Measurements from ENCODE around the gene C11orf86.

Gene C11orf86

GRCh38 chr11:67022961-67023956 is 48.2 kb downstream of the C11orf86 start, which contains the start of gene SYT12:
Gene SYT12 (plus strand): TSS chr11:67023134. CDS start chr11:67030145, 7,011 bp downstream.
- TF ChIP-seq EZH2phosphoT487 (IDR thresholded peaks at IDR 0.05; ENCODE audit: borderline replicate concordance) (no peak), CTCF (conservative IDR thresholded peaks at IDR 0.05; ENCODE audit: low read length) (no peak)
- no peak within 1 kb of the TSS for H3K9ac ChIP-seq (ENCODE audit: low read depth, low read length, poor library complexity, severe bottlenecking)
- no peaks in the 10 kb centered on the region for H3K36me3 ChIP-seq (ENCODE audit: insufficient read depth, low read length)
- H3K4me3 ChIP-seq (ENCODE audit: low read length, poor library complexity, severe bottlenecking), result peak within 1 kb of the TSS; percentile 53
- H3K79me2 ChIP-seq (ENCODE audit: insufficient read depth, low read length), result no peaks in the 10 kb centered on the region
- no peaks in the 10 kb centered on the region for H3K9me2 ChIP-seq (replicated peaks; ENCODE audit: low read depth, low read length)
- no peaks in the 10 kb centered on the region for H3K9me3 ChIP-seq (ENCODE audit: insufficient read depth, low read depth, low read length)
- H4K20me1 ChIP-seq (ENCODE audit: insufficient read depth, low read length, poor library complexity, severe bottlenecking), result no peaks in the 10 kb centered on the region
- no peak within 1 kb of the TSS for H2AFZ ChIP-seq (ENCODE audit: low read length)
- H3F3A ChIP-seq (ENCODE audit: low read depth), result no peaks in the 10 kb centered on the region
- no peaks in the 10 kb centered on the region for H3K27me3 ChIP-seq (ENCODE audit: insufficient read depth, low read length, poor library complexity, severe bottlenecking)
- peak within 1 kb of the TSS; percentile 69 for H3K4me2 ChIP-seq (ENCODE audit: low read depth, low read length, poor library complexity, severe bottlenecking)
- peaks cover 30% of the 10 kb centered on the region for H3K4me1 ChIP-seq (ENCODE audit: insufficient read depth, low read length, poor library complexity, severe bottlenecking)

DNA sequence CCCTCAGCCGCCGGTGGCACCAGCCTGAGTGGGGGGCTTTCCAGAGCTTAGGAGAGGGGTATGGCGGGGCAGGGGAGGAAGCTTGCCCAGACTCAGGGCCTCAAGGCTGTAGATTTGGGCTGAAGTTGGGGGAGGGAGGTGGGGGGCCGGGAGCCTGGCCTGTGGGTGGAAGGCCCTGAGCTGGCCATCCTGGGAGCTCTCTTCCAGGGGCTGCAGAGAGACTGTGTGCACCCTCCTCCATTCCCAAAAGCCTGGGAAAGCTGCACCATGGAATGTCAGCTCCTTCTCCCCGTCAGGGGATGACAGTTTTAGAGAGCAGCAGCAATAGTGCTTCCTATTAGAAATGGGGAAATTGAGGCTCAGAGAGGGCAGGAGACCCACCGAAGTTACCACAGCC is 48.9 kb downstream of the C11orf86 start:
- Histone ChIP-seq H3K4me2 (ENCODE audit: low read depth, low read length, poor library complexity, severe bottlenecking) (peak overlapping the region; percentile 69), H3K4me3 (ENCODE audit: low read length, poor library complexity, severe bottlenecking) (peak overlapping the region; percentile 53), H2AFZ (ENCODE audit: low read length) (no peak overlapping the region), H3K4me1 (ENCODE audit: insufficient read depth, low read length, poor library complexity, severe bottlenecking) (peaks cover 36% of the 10 kb centered on the region), H3K9ac (ENCODE audit: low read depth, low read length, poor library complexity, severe bottlenecking) (no peak overlapping the region), H3K79me2 (ENCODE audit: insufficient read depth, low read length) (no peaks in the 10 kb centered on the region), H4K20me1 (ENCODE audit: insufficient read depth, low read length, poor library complexity, severe bottlenecking) (no peaks in the 10 kb centered on the region), H3K9me3 (ENCODE audit: insufficient read depth, low read depth, low read length) (no peaks in the 10 kb centered on the region), H3K9me2 (replicated peaks; ENCODE audit: low read depth, low read length) (no peaks in the 10 kb centered on the region), H3K27me3 (ENCODE audit: insufficient read depth, low read length, poor library complexity, severe bottlenecking) (no peaks in the 10 kb centered on the region), H3F3A (ENCODE audit: low read depth) (no peaks in the 10 kb centered on the region), H3K36me3 (ENCODE audit: insufficient read depth, low read length) (no peaks in the 10 kb centered on the region)
- TF ChIP-seq EZH2phosphoT487 (IDR thresholded peaks at IDR 0.05; ENCODE audit: borderline replicate concordance) (no peak), CTCF (conservative IDR thresholded peaks at IDR 0.05; ENCODE audit: low read length) (no peak)

- Histone ChIP-seq H3K79me2 (ENCODE audit: insufficient read depth, low read length) (no peaks in the 10 kb centered on the region), H3K4me1 (ENCODE audit: insufficient read depth, low read length, poor library complexity, severe bottlenecking) (peaks cover 37% of the 10 kb centered on the region), H4K20me1 (ENCODE audit: insufficient read depth, low read length, poor library complexity, severe bottlenecking) (no peaks in the 10 kb centered on the region), H3K9me2 (replicated peaks; ENCODE audit: low read depth, low read length) (no peaks in the 10 kb centered on the region), H2AFZ (ENCODE audit: low read length) (no peak overlapping the region), H3K27me3 (ENCODE audit: insufficient read depth, low read length, poor library complexity, severe bottlenecking) (no peaks in the 10 kb centered on the region), H3K9ac (ENCODE audit: low read depth, low read length, poor library complexity, severe bottlenecking) (no peak overlapping the region), H3K9me3 (ENCODE audit: insufficient read depth, low read depth, low read length) (no peaks in the 10 kb centered on the region), H3K36me3 (ENCODE audit: insufficient read depth, low read length) (no peaks in the 10 kb centered on the region), H3K4me2 (ENCODE audit: low read depth, low read length, poor library complexity, severe bottlenecking) (peak overlapping the region; percentile 69), H3F3A (ENCODE audit: low read depth) (no peaks in the 10 kb centered on the region), H3K4me3 (ENCODE audit: low read length, poor library complexity, severe bottlenecking) (peak overlapping the region; percentile 53)
- TF ChIP-seq EZH2phosphoT487 (IDR thresholded peaks at IDR 0.05; ENCODE audit: borderline replicate concordance), result 0 out of 2 replicates have a peak, but pooled peaks have one; percentile 26
- TF ChIP-seq CTCF (conservative IDR thresholded peaks at IDR 0.05; ENCODE audit: low read length), result no peak
Observed at GRCh38 chr11:67024410-67024809, 49.3 kb downstream of the C11orf86 start.

Measured in Loucy (cell line).